ENCODE measurements around the gene SNAP29. TPM values are rescaled to one million over a fixed set of nuclear protein-coding genes. Genes with fewer than 3 reads are reported as not detected.
"Not testable (repeated sequence)": the region's sequence is repeated elsewhere in the genome, so short reads cannot be mapped to it uniquely, and the experiment has no call there.

SNAP29 gene
- total RNA-seq, 1 donor from 2014 or later: 15.0 TPM

GRCh38 chr22:20937794-20938671 lies 79.2 kb downstream of the SNAP29 start:
- Mint-ChIP-seq H3K36me3 (peaks cover 18% of the 10 kb centered on the region), H3K4me1 (peaks cover 16% of the 10 kb centered on the region), H3K27me3 (ENCODE audit: low read depth) (no peaks in the 10 kb centered on the region), H3K27ac (peak overlapping the region; percentile 59), H3K4me3 (no peak overlapping the region), H3K9me3 (no peaks in the 10 kb centered on the region)
- no peak for DNase-seq (ENCODE audit: low spot score in 2 of 2, unreplicated experiment in 2 of 2)
- TF ChIP-seq CTCF (IDR thresholded peaks at IDR 0.05; ENCODE audit: unreplicated experiment): no peak

GRCh38 chr22:20939457-20940185 lies 80.8 kb downstream of the SNAP29 start:
- not testable (repeated sequence) for H3K4me3 Mint-ChIP-seq; H3K9me3 Mint-ChIP-seq; DNase-seq (ENCODE audit: low spot score in 2 of 2, unreplicated experiment in 2 of 2); H3K27me3 Mint-ChIP-seq (ENCODE audit: low read depth)
- Mint-ChIP-seq H3K36me3 (peaks cover 15% of the 10 kb centered on the region), H3K27ac (peak overlapping the region; percentile 30), H3K4me1 (peaks cover 16% of the 10 kb centered on the region)

- no peak for DNase-seq (ENCODE audit: low spot score in 2 of 2, unreplicated experiment in 2 of 2)
- Mint-ChIP-seq H3K27ac (peak overlapping the region; percentile 30), H3K27me3 (ENCODE audit: low read depth) (no peaks in the 10 kb centered on the region), H3K9me3 (no peaks in the 10 kb centered on the region), H3K4me1 (peaks cover 17% of the 10 kb centered on the region), H3K4me3 (no peak overlapping the region), H3K36me3 (peaks cover 15% of the 10 kb centered on the region)
- no peak for TF ChIP-seq CTCF (IDR thresholded peaks at IDR 0.05; ENCODE audit: unreplicated experiment)
Observed at GRCh38 chr22:20940186-20940651, 81.4 kb downstream of the SNAP29 start.

Other genes starting within 250 kb of the SNAP29 start
- gene SERPIND1, start 84.9 kb upstream of the SNAP29 start, total RNA-seq: not detected in 3 replicates
- 108 to 110 TPM (median 109 TPM) in 3 replicates for gene PI4KA, start 196 bp upstream of the SNAP29 start, total RNA-seq
- gene CRKL, start 58.4 kb downstream of the SNAP29 start, total RNA-seq: 72.3 to 78.5 TPM (median 75.1 TPM) in 3 replicates
- 2.4 to 3.2 TPM (median 2.5 TPM) in 3 replicates for gene AIFM3, start 108.2 kb downstream of the SNAP29 start, total RNA-seq
- gene LZTR1, start 123.3 kb downstream of the SNAP29 start, total RNA-seq: 92.3 to 101 TPM (median 97.3 TPM) in 3 replicates
- gene THAP7, start 143.1 kb downstream of the SNAP29 start, total RNA-seq: 19.7 to 22.8 TPM (median 22.0 TPM) in 3 replicates
- 0.72 to 1.1 TPM (median 0.88 TPM) in 3 replicates for gene P2RX6, start 156.2 kb downstream of the SNAP29 start, total RNA-seq
- gene SLC7A4, start 173.6 kb downstream of the SNAP29 start, total RNA-seq: 3.2 to 3.7 TPM (median 3.2 TPM) in 3 replicates
- gene LRRC74B, start 186.9 kb downstream of the SNAP29 start, total RNA-seq: 0.18 TPM in 1 of 3 replicates, not detected in the others

All from mesothelial cell of epicardium (in vitro differentiated cells).